GM23248 (cell line): ENCODE data around the gene KIF1A.

Experiments
- EZH2 ChIP-seq: fragments of 200-600 bp; sonication (generic); IDR thresholded peaks from 2 replicates; pipeline ENCODE4 v1.6.1; 2018; ENCODE audit warnings: antibody characterized with exemption, mild to moderate bottlenecking; ENCODE audit not compliant: insufficient read depth, poor library complexity, severe bottlenecking
- EZH2phosphoT487 ChIP-seq: fragments of 200-600 bp; sonication (generic); IDR thresholded peaks from 2 replicates; pipeline ENCODE4 v1.6.1; 2018; ENCODE audit warnings: antibody characterized with exemption, moderate library complexity, mild to moderate bottlenecking, low read depth; ENCODE audit not compliant: insufficient read depth

DNA sequence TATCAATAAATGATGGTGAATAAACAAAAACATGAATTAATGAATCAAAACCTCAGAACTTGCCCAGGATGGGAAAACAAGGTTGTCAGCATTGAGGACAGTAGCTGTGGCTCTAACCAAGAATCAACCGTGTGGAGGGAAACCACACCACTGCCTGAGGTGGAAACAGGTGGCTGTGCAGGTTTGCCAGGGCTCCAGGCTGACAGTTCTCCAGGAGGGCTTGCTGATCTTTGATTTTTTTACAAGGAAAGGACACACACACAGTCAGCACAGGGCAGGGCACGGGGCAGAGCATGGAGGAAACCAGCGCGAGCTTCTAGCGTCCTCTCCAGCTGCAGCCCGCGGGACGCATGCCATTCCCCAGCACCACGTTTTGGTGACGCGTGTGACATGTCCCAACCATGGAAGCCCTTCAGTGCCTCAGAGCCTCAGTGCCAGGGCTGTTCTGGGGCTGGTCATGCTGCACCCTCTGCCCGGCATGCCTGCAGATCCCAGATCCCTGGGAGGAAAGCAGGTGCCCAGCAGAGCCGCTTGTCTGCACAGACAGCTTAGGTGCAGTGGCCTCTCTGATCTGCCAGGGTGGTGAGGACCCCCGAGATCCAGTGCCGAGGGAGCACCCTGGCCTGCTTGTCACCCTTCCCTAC is 32.8 kb upstream of the KIF1A start:
- no peak for TF ChIP-seq EZH2
- TF ChIP-seq EZH2phosphoT487, result no peak
